ACC112 (cell line): ENCODE measurements around the gene CYGB.
A peak's percentile ranks its signal among the peaks of the same experiment; 100 is the strongest.

Experiments
- H2AFZ ChIP-seq: fragments of 200-600 bp; sonication (generic); one replicate; pipeline ENCODE4 v1.6.0; 2017; ENCODE audit warnings: antibody characterized with exemption, low read length; ENCODE audit not compliant: unreplicated experiment
- H3K27ac ChIP-seq: fragments of 200-600 bp; sonication (generic); 2 replicates; pipeline ENCODE4 v1.5.1; 2014; ENCODE audit warnings: low read depth, mild to moderate bottlenecking, antibody characterized with exemption, low read length, moderate library complexity
- H3K27me3 ChIP-seq: fragments of 200-600 bp; sonication (generic); 2 replicates; pipeline ENCODE4 v1.6.1; 2014; ENCODE audit warnings: mild to moderate bottlenecking, antibody characterized with exemption, low read length, moderate library complexity, mixed read lengths; ENCODE audit not compliant: insufficient read depth
- H3K36me3 ChIP-seq: fragments of 200-600 bp; sonication (generic); 2 replicates; pipeline ENCODE4 v1.6.1; 2016; ENCODE audit warnings: mild to moderate bottlenecking, antibody characterized with exemption, low read length, moderate library complexity, mixed read lengths; ENCODE audit not compliant: insufficient read depth
- H3K4me1 ChIP-seq: fragments of 200-600 bp; sonication (generic); one replicate; pipeline ENCODE4 v1.6.1; 2016; ENCODE audit warnings: low read length, mixed read lengths; ENCODE audit not compliant: insufficient read depth, unreplicated experiment, control insufficient read depth
- H3K4me3 ChIP-seq: fragments of 200-600 bp; sonication (generic); 2 replicates; pipeline ENCODE4 v1.5.1; 2014; ENCODE audit warnings: mild to moderate bottlenecking, low read depth, low read length
- H3K79me2 ChIP-seq: fragments of 200-600 bp; sonication (generic); one replicate; pipeline ENCODE4 v1.6.0; 2016; ENCODE audit warnings: low read length; ENCODE audit not compliant: control insufficient read depth, unreplicated experiment, insufficient read depth

Gene CYGB

DNA sequence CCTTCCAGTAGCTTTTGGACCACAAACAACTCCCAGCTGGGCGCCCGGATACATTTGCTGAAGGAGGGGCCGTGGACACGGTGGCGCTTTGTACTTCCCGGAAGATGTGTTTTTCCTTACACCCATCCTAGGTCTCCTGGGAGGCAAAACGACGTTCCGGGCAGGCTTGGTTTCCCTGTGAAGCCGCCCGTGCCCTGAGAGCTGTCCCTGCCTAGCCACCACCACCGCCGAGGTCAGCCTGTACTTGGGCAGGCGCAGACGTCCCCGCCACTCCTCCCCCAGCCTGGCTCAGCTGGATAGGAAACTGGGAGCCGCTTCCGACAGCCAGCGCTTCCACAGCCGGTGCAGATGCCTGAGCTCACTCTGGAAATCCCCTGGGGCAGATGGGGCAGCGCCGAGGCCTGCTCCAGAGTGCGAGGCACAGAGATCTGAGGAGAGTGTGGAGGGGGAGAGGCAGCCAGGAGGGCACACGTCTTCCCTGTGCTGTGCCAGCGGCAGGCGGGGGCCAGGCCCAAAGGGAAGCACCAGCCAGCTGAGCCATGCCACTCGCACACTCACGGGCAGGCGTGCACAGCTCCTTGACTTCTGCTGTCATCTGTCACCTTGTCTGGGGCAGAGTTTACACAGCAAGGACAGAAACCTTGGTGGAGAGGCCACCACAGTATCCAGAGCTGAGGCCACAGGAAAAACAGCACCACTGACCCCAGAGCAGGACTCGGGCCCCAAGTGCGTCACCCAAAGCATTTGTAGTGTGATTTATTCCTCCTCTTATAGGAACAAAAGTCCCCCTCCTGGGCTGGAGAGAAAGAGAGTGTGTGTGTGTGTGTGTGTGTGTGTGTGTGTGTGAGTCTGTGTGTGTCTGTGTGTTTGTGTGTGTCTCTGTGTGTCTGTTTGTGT, 39.3 kb downstream of the CYGB start:
- peaks cover 23% of the 10 kb centered on the region for H3K79me2 ChIP-seq
- H2AFZ ChIP-seq: no peak overlapping the region
- H3K4me1 ChIP-seq: peaks cover 49% of the 10 kb centered on the region
- H3K36me3 ChIP-seq: no peaks in the 10 kb centered on the region
- 0 out of 2 replicates have a peak overlapping the region, but pooled peaks have one; percentile 10 for H3K4me3 ChIP-seq
- no peaks in the 10 kb centered on the region for H3K27me3 ChIP-seq
- peak overlapping the region; percentile 42; the same call in 1 of the 2 replicates for H3K27ac ChIP-seq

- no peak overlapping the region for H3K4me3 ChIP-seq
- H3K36me3 ChIP-seq: no peaks in the 10 kb centered on the region
- H3K27me3 ChIP-seq: no peaks in the 10 kb centered on the region
- no peak overlapping the region for H2AFZ ChIP-seq
- H3K4me1 ChIP-seq: peaks cover 53% of the 10 kb centered on the region
- peak overlapping the region; percentile 10; the same call in 1 of the 2 replicates for H3K27ac ChIP-seq
- H3K79me2 ChIP-seq: peaks cover 23% of the 10 kb centered on the region
Observed at GRCh38 chr17:76497699-76497978, 39.9 kb downstream of the CYGB start.

DNA sequence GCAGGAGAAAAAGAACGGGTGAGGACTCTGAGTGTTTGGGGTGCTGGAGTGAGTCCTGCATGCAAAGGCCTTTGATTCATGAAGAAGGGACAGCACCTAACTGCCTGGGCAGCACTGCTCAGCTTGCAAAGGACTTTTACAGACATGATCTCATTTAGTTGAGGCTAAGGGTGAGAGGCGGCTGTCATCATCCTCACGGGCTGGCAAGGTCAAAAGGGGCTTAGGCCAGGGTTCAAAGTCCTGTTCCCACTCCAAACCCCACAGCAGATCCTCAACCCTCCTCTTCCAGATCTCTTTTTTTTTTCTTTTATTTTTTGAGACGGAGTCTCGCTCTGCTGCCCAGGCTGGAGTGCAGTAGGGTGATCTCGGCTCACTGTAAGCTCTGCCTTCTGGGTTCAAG, 41.0 kb downstream of the CYGB start:
- Histone ChIP-seq H2AFZ (no peak overlapping the region), H3K27ac (no peak overlapping the region), H3K79me2 (peaks cover 23% of the 10 kb centered on the region), H3K4me1 (peaks cover 52% of the 10 kb centered on the region), H3K4me3 (no peak overlapping the region), H3K27me3 (no peaks in the 10 kb centered on the region), H3K36me3 (no peaks in the 10 kb centered on the region)

GRCh38 chr17:76495663-76496400, 41.7 kb downstream of the CYGB start:
- Histone ChIP-seq H3K4me1 (peaks cover 51% of the 10 kb centered on the region), H2AFZ (no peak overlapping the region), H3K36me3 (no peaks in the 10 kb centered on the region), H3K4me3 (no peak overlapping the region), H3K27ac (no peak overlapping the region), H3K79me2 (peaks cover 22% of the 10 kb centered on the region), H3K27me3 (no peaks in the 10 kb centered on the region)

- peak overlapping the region; percentile 86 for H3K27ac ChIP-seq
- H3K4me3 ChIP-seq: peak overlapping the region; percentile 60; the same call in 1 of the 2 replicates
- peaks cover 3% of the 10 kb centered on the region for H3K79me2 ChIP-seq
- H3K36me3 ChIP-seq: no peaks in the 10 kb centered on the region
- peaks cover 33% of the 10 kb centered on the region for H3K4me1 ChIP-seq
- no peaks in the 10 kb centered on the region for H3K27me3 ChIP-seq
- no peak overlapping the region for H2AFZ ChIP-seq
Observed at GRCh38 chr17:76493505-76494167, 43.9 kb downstream of the CYGB start.

DNA sequence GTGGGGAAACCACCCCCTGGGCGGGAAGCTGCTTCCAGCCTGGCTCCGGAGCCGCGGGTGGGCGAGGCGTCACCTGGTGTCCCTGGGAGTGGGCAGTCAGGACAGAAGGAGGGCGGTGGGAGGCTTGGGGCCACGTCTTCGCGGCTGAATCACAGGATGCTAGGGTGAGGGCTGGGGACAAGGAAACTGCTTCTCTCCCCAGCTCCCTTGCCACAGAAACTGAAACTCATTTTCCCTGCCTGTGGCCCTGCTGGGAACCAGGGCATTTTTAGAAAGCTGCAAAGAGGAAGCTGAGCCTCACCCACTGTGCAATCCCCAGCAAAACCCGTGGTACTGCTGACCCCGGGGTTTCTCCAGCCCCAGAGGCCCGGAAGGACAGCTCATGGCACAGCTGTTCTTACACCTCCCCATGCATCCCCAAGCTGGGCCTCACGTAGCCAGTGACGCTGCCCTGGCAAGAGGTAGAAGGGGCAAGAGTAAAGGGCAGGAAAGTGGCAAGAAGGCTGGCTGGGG, 44.5 kb downstream of the CYGB start:
- Histone ChIP-seq H3K27ac (peak overlapping the region; percentile 86), H3K4me3 (peak overlapping the region; percentile 60), H3K79me2 (peaks cover 3% of the 10 kb centered on the region), H2AFZ (no peak overlapping the region), H3K27me3 (no peaks in the 10 kb centered on the region), H3K4me1 (peaks cover 27% of the 10 kb centered on the region), H3K36me3 (no peaks in the 10 kb centered on the region)

DNA sequence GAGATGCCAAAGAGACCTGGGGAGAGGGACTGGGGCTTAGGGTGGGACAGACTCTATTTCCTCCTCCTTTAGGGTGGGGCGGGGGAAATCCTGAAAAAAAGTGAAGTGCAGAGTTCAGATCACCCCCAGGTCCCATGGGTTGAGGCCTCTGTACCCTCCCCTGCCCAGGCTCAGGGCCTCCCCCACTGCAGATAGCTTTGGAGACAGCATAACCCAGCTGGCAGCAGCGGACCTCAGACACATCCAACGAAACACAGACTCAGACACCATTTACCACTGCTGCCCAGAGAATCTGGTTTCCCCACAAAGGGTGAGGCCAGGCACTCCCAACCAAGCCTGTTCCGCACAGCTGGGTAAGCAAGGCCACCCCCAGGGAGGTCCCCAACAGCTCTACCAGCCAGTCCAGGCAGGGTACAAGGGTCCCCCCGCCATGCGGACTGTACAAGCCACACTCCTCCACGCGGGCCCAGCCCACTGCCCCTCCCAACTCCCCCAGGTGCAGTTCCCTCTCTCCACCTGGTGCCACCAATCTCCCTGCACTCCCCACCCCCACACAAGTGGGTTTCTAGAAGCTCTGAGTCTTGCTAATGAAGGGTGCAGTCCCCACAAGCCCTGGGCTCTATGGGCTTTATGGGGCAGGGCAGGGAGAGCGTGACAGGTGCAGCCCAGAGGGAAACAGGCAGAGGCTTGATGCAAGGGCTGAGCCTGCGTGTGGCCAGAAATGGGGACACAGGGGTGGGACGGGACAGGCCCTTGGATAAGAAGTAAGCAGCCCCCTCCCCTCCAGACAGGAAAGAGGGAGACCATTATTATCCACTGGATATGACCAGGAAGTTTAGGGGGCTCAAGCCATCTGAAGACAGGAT, 45.2 kb downstream of the CYGB start:
- Histone ChIP-seq H3K27ac (peak overlapping the region; percentile 86), H3K4me1 (peaks cover 20% of the 10 kb centered on the region), H3K27me3 (no peaks in the 10 kb centered on the region), H3K4me3 (peak overlapping the region; percentile 60; the same call in 1 of the 2 replicates), H2AFZ (no peak overlapping the region), H3K36me3 (no peaks in the 10 kb centered on the region), H3K79me2 (peaks cover 3% of the 10 kb centered on the region)

- H3K27ac ChIP-seq: no peak overlapping the region
- no peak overlapping the region for H2AFZ ChIP-seq
- no peaks in the 10 kb centered on the region for H3K27me3 ChIP-seq
- no peaks in the 10 kb centered on the region for H3K79me2 ChIP-seq
- peaks cover 20% of the 10 kb centered on the region for H3K4me1 ChIP-seq
- H3K4me3 ChIP-seq: no peak overlapping the region
- no peaks in the 10 kb centered on the region for H3K36me3 ChIP-seq
Observed at GRCh38 chr17:76491271-76492122, 46.0 kb downstream of the CYGB start.

DNA sequence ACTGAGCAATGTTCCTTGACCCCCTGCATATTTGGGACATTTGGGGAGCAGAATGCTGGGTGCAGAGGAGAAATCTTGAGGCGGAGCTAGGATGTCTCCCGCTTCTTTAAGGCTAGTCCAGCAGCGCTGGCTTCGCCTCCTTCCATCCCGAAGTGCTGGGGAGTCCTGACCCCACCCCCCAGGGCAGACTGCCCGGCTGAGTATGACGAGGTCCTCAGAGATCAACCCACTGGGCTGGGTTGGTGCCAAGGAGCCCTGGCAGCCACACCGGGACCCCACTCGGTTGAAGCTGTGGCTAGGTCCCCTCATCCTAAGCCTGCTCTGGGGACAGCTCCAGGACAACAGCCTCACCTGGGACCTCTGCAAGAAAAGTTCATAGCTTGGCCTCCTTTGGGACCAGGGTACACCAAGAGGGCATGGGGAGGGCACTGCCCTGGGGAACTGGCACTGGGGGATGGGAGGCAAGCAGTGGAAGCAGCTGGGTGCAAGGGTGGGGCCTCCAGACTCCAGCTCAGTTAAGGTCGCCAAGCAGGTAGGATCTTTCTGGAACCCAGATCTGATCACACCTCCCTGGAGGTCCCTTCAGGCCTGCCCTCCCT, 47.3 kb downstream of the CYGB start:
- Histone ChIP-seq H3K36me3 (no peaks in the 10 kb centered on the region), H3K4me1 (peaks cover 24% of the 10 kb centered on the region), H3K79me2 (no peaks in the 10 kb centered on the region), H3K27ac (no peak overlapping the region), H2AFZ (no peak overlapping the region), H3K27me3 (no peaks in the 10 kb centered on the region), H3K4me3 (no peak overlapping the region)
